ENCODE data around the gene REXO2.

The REXO2 gene

GRCh38 chr11:114441921-114442320 lies 2.7 kb downstream of the REXO2 start:
- H3K4me1 ChIP-seq (ENCODE audit: control insufficient read depth, insufficient read depth, low read length), result peaks cover 38% of the 10 kb centered on the region
- H3K36me3 ChIP-seq (ENCODE audit: control insufficient read depth, insufficient read depth, low read length, severe bottlenecking), result peaks cover 31% of the 10 kb centered on the region
- H3K9me3 ChIP-seq (ENCODE audit: control insufficient read depth, low read length), result no peaks in the 10 kb centered on the region
- H3K4me3 ChIP-seq (ENCODE audit: low read length), result peak overlapping the region; percentile 93
- H3K27me3 ChIP-seq (replicated peaks; ENCODE audit: control insufficient read depth, insufficient read depth, low read length), result no peaks in the 10 kb centered on the region
- no peak overlapping the region for H3K9ac ChIP-seq (ENCODE audit: low read length)
- peak; percentile 12 for DNase-seq (ENCODE audit: low read depth)

DNA sequence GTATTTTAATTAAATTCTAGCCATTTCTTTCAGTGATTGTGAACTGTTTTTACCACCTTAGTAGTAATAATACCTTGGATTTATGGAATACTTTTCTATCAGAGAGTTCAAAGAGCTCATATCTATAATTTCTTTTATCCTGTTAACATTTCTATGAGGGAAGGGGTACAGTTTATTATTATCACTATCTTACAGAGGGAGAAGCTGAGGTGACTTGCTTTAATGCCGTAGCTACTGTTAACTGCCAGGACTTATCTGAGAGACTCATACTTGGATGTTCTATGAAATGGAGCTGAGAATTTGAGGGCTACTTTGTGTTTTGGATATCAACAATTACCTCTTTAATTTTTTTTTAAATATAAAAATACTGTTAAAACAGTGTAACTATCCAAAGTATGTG lies 3.3 kb downstream of the REXO2 start:
- no peak for DNase-seq (ENCODE audit: low read depth)
- peaks cover 32% of the 10 kb centered on the region for H3K36me3 ChIP-seq (ENCODE audit: control insufficient read depth, insufficient read depth, low read length, severe bottlenecking)
- H3K9ac ChIP-seq (ENCODE audit: low read length), result no peak overlapping the region
- H3K9me3 ChIP-seq (ENCODE audit: control insufficient read depth, low read length), result no peaks in the 10 kb centered on the region
- H3K4me3 ChIP-seq (ENCODE audit: low read length), result no peak overlapping the region
- H3K27me3 ChIP-seq (replicated peaks; ENCODE audit: control insufficient read depth, insufficient read depth, low read length), result no peaks in the 10 kb centered on the region
- peaks cover 40% of the 10 kb centered on the region for H3K4me1 ChIP-seq (ENCODE audit: control insufficient read depth, insufficient read depth, low read length)

DNA sequence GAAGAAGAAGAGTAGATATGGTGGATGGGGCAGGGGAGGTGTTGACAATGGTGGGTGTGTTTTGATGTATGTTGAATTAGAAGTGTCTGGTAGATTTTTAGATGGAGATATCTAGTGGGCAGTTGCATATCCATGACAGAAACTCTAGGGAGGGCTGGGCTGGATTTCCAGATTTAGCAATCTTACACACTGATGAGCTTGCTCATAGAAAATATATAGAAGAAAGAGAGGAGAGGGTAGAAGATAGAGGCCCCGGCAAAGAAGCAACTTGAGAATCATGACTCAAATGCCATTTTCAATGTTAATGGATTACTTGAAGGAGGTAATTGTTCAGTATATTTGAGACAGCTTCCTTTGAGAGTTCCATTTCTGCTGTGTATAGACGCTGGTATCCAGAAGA lies 8.2 kb downstream of the REXO2 start:
- peaks cover 38% of the 10 kb centered on the region for H3K4me1 ChIP-seq (ENCODE audit: control insufficient read depth, insufficient read depth, low read length)
- H3K36me3 ChIP-seq (ENCODE audit: control insufficient read depth, insufficient read depth, low read length, severe bottlenecking), result peaks cover 72% of the 10 kb centered on the region
- H3K27me3 ChIP-seq (replicated peaks; ENCODE audit: control insufficient read depth, insufficient read depth, low read length), result no peaks in the 10 kb centered on the region
- H3K9me3 ChIP-seq (ENCODE audit: control insufficient read depth, low read length), result no peaks in the 10 kb centered on the region
- no peak overlapping the region for H3K4me3 ChIP-seq (ENCODE audit: low read length)
- H3K9ac ChIP-seq (ENCODE audit: low read length), result no peak overlapping the region
- DNase-seq (ENCODE audit: low read depth), result peak; percentile 56

GRCh38 chr11:114447892-114448291 lies 8.6 kb downstream of the REXO2 start:
- Histone ChIP-seq H3K9me3 (ENCODE audit: control insufficient read depth, low read length) (no peaks in the 10 kb centered on the region), H3K4me1 (ENCODE audit: control insufficient read depth, insufficient read depth, low read length) (peaks cover 36% of the 10 kb centered on the region), H3K9ac (ENCODE audit: low read length) (peak overlapping the region; percentile 36), H3K36me3 (ENCODE audit: control insufficient read depth, insufficient read depth, low read length, severe bottlenecking) (peaks cover 75% of the 10 kb centered on the region), H3K27me3 (replicated peaks; ENCODE audit: control insufficient read depth, insufficient read depth, low read length) (no peaks in the 10 kb centered on the region), H3K4me3 (ENCODE audit: low read length) (no peak overlapping the region)
- DNase-seq (ENCODE audit: low read depth), result peak; percentile 83

DNA sequence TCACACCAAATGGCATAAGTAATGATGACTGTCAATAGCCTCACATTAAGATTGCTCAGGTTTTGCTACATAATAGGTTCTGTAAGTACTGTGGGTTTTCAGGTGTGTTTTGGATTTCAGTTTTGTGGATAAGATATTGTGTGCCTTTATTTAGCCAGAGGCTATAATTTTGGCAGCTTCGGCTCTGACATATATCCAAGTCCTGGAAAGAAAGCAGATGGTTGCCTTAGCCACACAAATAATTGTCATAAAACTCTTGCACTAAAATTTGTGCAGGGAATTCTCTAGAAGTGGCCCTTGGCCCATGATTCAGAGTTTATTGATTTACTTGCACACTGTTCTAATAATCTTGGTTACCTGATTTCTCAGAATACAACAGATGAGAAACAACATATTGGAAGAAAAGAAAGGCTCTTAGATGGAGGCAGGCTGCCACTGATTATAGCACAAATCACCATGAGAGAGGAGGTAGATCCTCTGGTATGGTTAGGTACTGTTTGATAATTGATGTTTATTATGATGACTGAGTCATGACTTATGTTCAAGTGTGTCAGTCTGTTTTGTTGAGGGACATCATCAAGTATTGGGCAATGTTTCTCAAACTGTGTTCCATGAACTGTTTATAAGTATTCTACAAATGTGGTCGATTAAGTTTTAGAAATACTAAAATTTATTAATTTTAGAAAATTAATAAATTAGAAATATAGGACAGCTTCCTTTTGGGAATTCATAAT lies 9.6 kb downstream of the REXO2 start:
- Histone ChIP-seq H3K36me3 (ENCODE audit: control insufficient read depth, insufficient read depth, low read length, severe bottlenecking) (peaks cover 81% of the 10 kb centered on the region), H3K9ac (ENCODE audit: low read length) (peak overlapping the region; percentile 36), H3K4me3 (ENCODE audit: low read length) (peak overlapping the region; percentile 35), H3K27me3 (replicated peaks; ENCODE audit: control insufficient read depth, insufficient read depth, low read length) (no peaks in the 10 kb centered on the region), H3K4me1 (ENCODE audit: control insufficient read depth, insufficient read depth, low read length) (peaks cover 36% of the 10 kb centered on the region), H3K9me3 (ENCODE audit: control insufficient read depth, low read length) (no peaks in the 10 kb centered on the region)
- peak; percentile 52 for DNase-seq (ENCODE audit: low read depth)

- H3K27me3 ChIP-seq (replicated peaks; ENCODE audit: control insufficient read depth, insufficient read depth, low read length), result no peaks in the 10 kb centered on the region
- no peak overlapping the region for H3K4me3 ChIP-seq (ENCODE audit: low read length)
- H3K36me3 ChIP-seq (ENCODE audit: control insufficient read depth, insufficient read depth, low read length, severe bottlenecking), result peaks cover 74% of the 10 kb centered on the region
- H3K9ac ChIP-seq (ENCODE audit: low read length), result no peak overlapping the region
- peaks cover 31% of the 10 kb centered on the region for H3K4me1 ChIP-seq (ENCODE audit: control insufficient read depth, insufficient read depth, low read length)
- H3K9me3 ChIP-seq (ENCODE audit: control insufficient read depth, low read length), result no peaks in the 10 kb centered on the region
- no peak for DNase-seq (ENCODE audit: low read depth)
These were observed 10.6 kb downstream of the REXO2 start for GRCh38 chr11:114449845-114450244.

- no peaks in the 10 kb centered on the region for H3K9me3 ChIP-seq (ENCODE audit: control insufficient read depth, low read length)
- no peak for DNase-seq (ENCODE audit: low read depth)
- H3K9ac ChIP-seq (ENCODE audit: low read length), result no peak overlapping the region
- H3K27me3 ChIP-seq (replicated peaks; ENCODE audit: control insufficient read depth, insufficient read depth, low read length), result no peaks in the 10 kb centered on the region
- H3K36me3 ChIP-seq (ENCODE audit: control insufficient read depth, insufficient read depth, low read length, severe bottlenecking), result peaks cover 62% of the 10 kb centered on the region
- H3K4me1 ChIP-seq (ENCODE audit: control insufficient read depth, insufficient read depth, low read length), result peaks cover 30% of the 10 kb centered on the region
- H3K4me3 ChIP-seq (ENCODE audit: low read length), result no peak overlapping the region
These were observed 13.1 kb downstream of the REXO2 start for GRCh38 chr11:114452399-114452798.

GRCh38 chr11:114463999-114464398 lies 24.7 kb downstream of the REXO2 start:
- Histone ChIP-seq H3K4me3 (ENCODE audit: low read length) (no peak overlapping the region), H3K9me3 (ENCODE audit: control insufficient read depth, low read length) (peaks cover 7% of the 10 kb centered on the region), H3K9ac (ENCODE audit: low read length) (no peak overlapping the region), H3K36me3 (ENCODE audit: control insufficient read depth, insufficient read depth, low read length, severe bottlenecking) (peaks cover 5% of the 10 kb centered on the region), H3K27me3 (replicated peaks; ENCODE audit: control insufficient read depth, insufficient read depth, low read length) (no peaks in the 10 kb centered on the region), H3K4me1 (ENCODE audit: control insufficient read depth, insufficient read depth, low read length) (no peaks in the 10 kb centered on the region)
- DNase-seq (ENCODE audit: low read depth), result no peak

DNA sequence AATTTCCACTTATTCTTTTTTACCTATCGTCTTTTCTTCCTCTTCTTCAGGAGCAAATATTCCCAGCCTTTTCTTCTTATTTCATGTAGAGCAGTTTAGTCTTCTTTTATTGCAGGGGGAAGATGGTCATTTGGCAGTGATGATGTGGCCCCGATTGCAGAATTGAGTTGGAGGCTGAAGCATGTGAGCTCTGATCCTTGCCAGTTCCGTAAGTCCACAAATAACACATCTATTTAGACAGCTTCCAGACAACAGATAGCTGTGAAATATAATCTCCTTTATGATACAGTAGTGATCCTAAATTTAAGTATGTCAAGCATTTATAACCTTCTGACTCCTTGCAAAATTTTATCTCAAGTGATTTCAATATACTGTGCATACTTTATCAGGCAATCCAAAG lies 27.5 kb downstream of the REXO2 start:
- Histone ChIP-seq H3K27me3 (replicated peaks; ENCODE audit: control insufficient read depth, insufficient read depth, low read length) (no peaks in the 10 kb centered on the region), H3K36me3 (ENCODE audit: control insufficient read depth, insufficient read depth, low read length, severe bottlenecking) (peaks cover 2% of the 10 kb centered on the region), H3K9me3 (ENCODE audit: control insufficient read depth, low read length) (peaks cover 7% of the 10 kb centered on the region), H3K4me1 (ENCODE audit: control insufficient read depth, insufficient read depth, low read length) (no peaks in the 10 kb centered on the region), H3K9ac (ENCODE audit: low read length) (no peak overlapping the region), H3K4me3 (ENCODE audit: low read length) (no peak overlapping the region)
- no peak for DNase-seq (ENCODE audit: low read depth)

- H3K9me3 ChIP-seq (ENCODE audit: control insufficient read depth, low read length), result no peaks in the 10 kb centered on the region
- H3K4me1 ChIP-seq (ENCODE audit: control insufficient read depth, insufficient read depth, low read length), result no peaks in the 10 kb centered on the region
- H3K9ac ChIP-seq (ENCODE audit: low read length), result no peak overlapping the region
- H3K4me3 ChIP-seq (ENCODE audit: low read length), result no peak overlapping the region
- no peaks in the 10 kb centered on the region for H3K27me3 ChIP-seq (replicated peaks; ENCODE audit: control insufficient read depth, insufficient read depth, low read length)
- no peaks in the 10 kb centered on the region for H3K36me3 ChIP-seq (ENCODE audit: control insufficient read depth, insufficient read depth, low read length, severe bottlenecking)
- DNase-seq (ENCODE audit: low read depth), result no peak
These were observed 33.4 kb downstream of the REXO2 start for GRCh38 chr11:114472661-114473060.

GRCh38 chr11:114478001-114478410 lies 38.7 kb downstream of the REXO2 start:
- no peaks in the 10 kb centered on the region for H3K27me3 ChIP-seq (replicated peaks; ENCODE audit: control insufficient read depth, insufficient read depth, low read length)
- no peaks in the 10 kb centered on the region for H3K9me3 ChIP-seq (ENCODE audit: control insufficient read depth, low read length)
- DNase-seq (ENCODE audit: low read depth), result no peak
- H3K4me1 ChIP-seq (ENCODE audit: control insufficient read depth, insufficient read depth, low read length), result peaks cover 22% of the 10 kb centered on the region
- no peaks in the 10 kb centered on the region for H3K36me3 ChIP-seq (ENCODE audit: control insufficient read depth, insufficient read depth, low read length, severe bottlenecking)
- no peak overlapping the region for H3K9ac ChIP-seq (ENCODE audit: low read length)
- no peak overlapping the region for H3K4me3 ChIP-seq (ENCODE audit: low read length)

DNA sequence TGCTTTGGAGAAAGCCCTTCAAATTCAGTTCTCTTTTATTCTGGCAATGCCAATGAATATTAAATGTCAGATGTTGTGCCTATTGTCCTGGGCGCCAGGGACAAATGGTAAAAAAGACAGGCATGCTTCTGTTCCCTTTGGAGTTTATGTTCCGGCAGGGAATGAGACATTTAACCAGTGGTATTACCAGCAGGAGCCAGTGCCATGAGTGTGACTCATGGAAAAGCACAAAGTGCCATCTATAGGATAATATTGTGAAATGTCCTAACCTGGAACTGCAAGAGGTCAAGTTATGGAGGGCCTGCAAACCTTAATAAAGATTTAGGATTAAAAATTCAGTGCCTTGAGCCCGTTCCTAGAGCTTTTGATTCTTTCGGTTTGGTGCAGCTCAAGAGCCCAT lies 39.5 kb downstream of the REXO2 start:
- Histone ChIP-seq H3K27me3 (replicated peaks; ENCODE audit: control insufficient read depth, insufficient read depth, low read length) (no peaks in the 10 kb centered on the region), H3K4me1 (ENCODE audit: control insufficient read depth, insufficient read depth, low read length) (peaks cover 22% of the 10 kb centered on the region), H3K9me3 (ENCODE audit: control insufficient read depth, low read length) (no peaks in the 10 kb centered on the region), H3K36me3 (ENCODE audit: control insufficient read depth, insufficient read depth, low read length, severe bottlenecking) (no peaks in the 10 kb centered on the region), H3K4me3 (ENCODE audit: low read length) (no peak overlapping the region), H3K9ac (ENCODE audit: low read length) (no peak overlapping the region)
- peak; percentile 14 for DNase-seq (ENCODE audit: low read depth)

All from adipocyte (in vitro differentiated cells).